ENCODE data around the gene TM4SF5.
"Not testable (repeated sequence)": the region's sequence is repeated elsewhere in the genome, so short reads cannot be mapped to it uniquely, and the experiment has no call there.

TM4SF5 gene

GRCh38 chr17:4789951-4790704, 18.4 kb downstream of the TM4SF5 start:
- peak; percentile 77 for DNase-seq (ENCODE audit: low spot score)

- no peak for DNase-seq (ENCODE audit: low spot score)
These were observed 19.0 kb downstream of the TM4SF5 start for GRCh38 chr17:4790705-4791088.

GRCh38 chr17:4795168-4795567, 23.5 kb downstream of the TM4SF5 start:
- DNase-seq (ENCODE audit: low spot score): no peak

- no peak for DNase-seq (ENCODE audit: low spot score)
These were observed 24.9 kb downstream of the TM4SF5 start for GRCh38 chr17:4796552-4796920.

GRCh38 chr17:4800462-4801196, 28.9 kb downstream of the TM4SF5 start:
- no peak for DNase-seq (ENCODE audit: low spot score)

- no peak for DNase-seq (ENCODE audit: low spot score)
These were observed 30.5 kb downstream of the TM4SF5 start, which contains the start of gene C17orf114 for GRCh38 chr17:4802228-4802627. Gene C17orf114, minus strand, starts transcription at chr17:4802328.

GRCh38 chr17:4806456-4806776, 34.7 kb downstream of the TM4SF5 start:
- DNase-seq (ENCODE audit: low spot score): no peak

GRCh38 chr17:4806777-4807604, 35.3 kb downstream of the TM4SF5 start, which contains the start of gene PLD2:
Gene PLD2, plus strand, starts transcription at chr17:4807152. Its CDS starts 621 bp downstream, at chr17:4807773.
- DNase-seq (ENCODE audit: low spot score): peak; percentile 77

- DNase-seq (ENCODE audit: low spot score): no peak
These were observed 36.1 kb downstream of the TM4SF5 start for GRCh38 chr17:4807605-4808377.

- no peak for DNase-seq (ENCODE audit: low spot score)
These were observed 36.7 kb downstream of the TM4SF5 start for GRCh38 chr17:4808378-4808767.

GRCh38 chr17:4810696-4811290, 39.1 kb downstream of the TM4SF5 start:
- no peak for DNase-seq (ENCODE audit: low spot score)

GRCh38 chr17:4811471-4811870, 39.8 kb downstream of the TM4SF5 start:
- no peak for DNase-seq (ENCODE audit: low spot score)

GRCh38 chr17:4812690-4813089, 41.0 kb downstream of the TM4SF5 start:
- no peak for DNase-seq (ENCODE audit: low spot score)

- no peak for DNase-seq (ENCODE audit: low spot score)
These were observed 43.5 kb downstream of the TM4SF5 start for GRCh38 chr17:4815043-4815675.

GRCh38 chr17:4816826-4817225, 45.1 kb downstream of the TM4SF5 start:
- no peak for DNase-seq (ENCODE audit: low spot score)

- no peak for DNase-seq (ENCODE audit: low spot score)
These were observed 46.6 kb downstream of the TM4SF5 start for GRCh38 chr17:4818276-4818675.

- no peak for DNase-seq (ENCODE audit: low spot score)
These were observed 51.1 kb downstream of the TM4SF5 start for GRCh38 chr17:4822835-4823234.

- no peak for DNase-seq (ENCODE audit: low spot score)
These were observed 51.8 kb downstream of the TM4SF5 start for GRCh38 chr17:4823373-4824089.

GRCh38 chr17:4827399-4827798, 55.7 kb downstream of the TM4SF5 start:
- DNase-seq (ENCODE audit: low spot score): no peak

GRCh38 chr17:4832829-4833177, 61.1 kb downstream of the TM4SF5 start:
- not testable (repeated sequence) for DNase-seq (ENCODE audit: low spot score)

All from kidney capillary endothelial cell (primary cell).